NCI-H1092 (cell line): ENCODE measurements around the gene CDKAL1.

Experiments used
- DNase-seq: peaks from one replicate; lab custom pipeline; 2025; lab: John Stamatoyannopoulos, UW

The CDKAL1 gene

GRCh38 chr6:20678831-20679352 is 144.6 kb downstream of the CDKAL1 start:
- no peak for DNase-seq

GRCh38 chr6:20680697-20681165 is 146.5 kb downstream of the CDKAL1 start:
- DNase-seq = no peak

- no peak for DNase-seq
These were observed 147.0 kb downstream of the CDKAL1 start for GRCh38 chr6:20681243-20681684.

GRCh38 chr6:20684474-20684873 is 150.2 kb downstream of the CDKAL1 start:
- no peak for DNase-seq

- DNase-seq = no peak
These were observed 151.9 kb downstream of the CDKAL1 start for GRCh38 chr6:20686142-20686541.

- DNase-seq = no peak
These were observed 153.2 kb downstream of the CDKAL1 start for GRCh38 chr6:20687494-20687893.

- no peak for DNase-seq
These were observed 154.6 kb downstream of the CDKAL1 start for GRCh38 chr6:20688710-20689500.

GRCh38 chr6:20691185-20691584 is 156.9 kb downstream of the CDKAL1 start:
- peak; percentile 50 for DNase-seq

GRCh38 chr6:20692023-20692422 is 157.8 kb downstream of the CDKAL1 start:
- no peak for DNase-seq

- no peak for DNase-seq
These were observed 159.3 kb downstream of the CDKAL1 start for GRCh38 chr6:20693466-20694063.

- DNase-seq = no peak
These were observed 162.4 kb downstream of the CDKAL1 start for GRCh38 chr6:20696676-20697075.

- DNase-seq = no peak
These were observed 164.4 kb downstream of the CDKAL1 start for GRCh38 chr6:20698675-20699074.

GRCh38 chr6:20699402-20699801 is 165.1 kb downstream of the CDKAL1 start:
- DNase-seq = peak; percentile 10

GRCh38 chr6:20700375-20700774 is 166.1 kb downstream of the CDKAL1 start:
- DNase-seq = no peak

GRCh38 chr6:20702366-20702765 is 168.1 kb downstream of the CDKAL1 start:
- DNase-seq = no peak

GRCh38 chr6:20703049-20703448 is 168.8 kb downstream of the CDKAL1 start:
- DNase-seq = no peak

GRCh38 chr6:20704325-20705025 is 170.2 kb downstream of the CDKAL1 start:
- no peak for DNase-seq

GRCh38 chr6:20705741-20706140 is 171.5 kb downstream of the CDKAL1 start:
- DNase-seq = no peak

GRCh38 chr6:20706238-20706938 is 172.1 kb downstream of the CDKAL1 start:
- DNase-seq = no peak

GRCh38 chr6:20706939-20707485 is 172.8 kb downstream of the CDKAL1 start:
- peak; percentile 45 for DNase-seq

- no peak for DNase-seq
These were observed 173.6 kb downstream of the CDKAL1 start for GRCh38 chr6:20707870-20708269.
